ENCODE results near the gene LILRA5.

GRCh38 chr19:54266133-54266532, 46.8 kb downstream of the LILRA5 start:
- TF ChIP-seq EP300 (IDR thresholded peaks at IDR 0.05) (no peak), CTCF (IDR thresholded peaks at IDR 0.05) (peak; percentile 53 to 80 (median 62)), POLR2AphosphoS5 (IDR thresholded peaks at IDR 0.05) (no peak), POLR2A (IDR thresholded peaks at IDR 0.05) (no peak)
